Stimulated activated CD8-positive, alpha-beta memory T cell treated with anti-CD3 and anti-CD28 coated beads, Interleukin-12 subunit alpha, Interleukin-12 subunit beta, amount 100 ng/mL, for 1 hour (primary cell): ENCODE data around the gene GOPC.
"Not testable (repeated sequence)": the region's sequence is repeated elsewhere in the genome, so short reads cannot be mapped to it uniquely, and the experiment has no call there.

Experiments used
- DNase-seq: peaks from one replicate; pipeline ENCODE4 v3.0.0-alpha.2; 2020; ENCODE audit warnings: low read depth

Gene GOPC

GRCh38 chr6:117602151-117602898 is at the start of gene GOPC:
TSS of gene GOPC (minus strand) at chr6:117602511. CDS start at chr6:117602288, 223 bp downstream.
- DNase-seq: peak; percentile 85

- DNase-seq: not testable (repeated sequence)
Observed at GRCh38 chr6:117651984-117652383, 49.7 kb upstream of the GOPC start.

DNA sequence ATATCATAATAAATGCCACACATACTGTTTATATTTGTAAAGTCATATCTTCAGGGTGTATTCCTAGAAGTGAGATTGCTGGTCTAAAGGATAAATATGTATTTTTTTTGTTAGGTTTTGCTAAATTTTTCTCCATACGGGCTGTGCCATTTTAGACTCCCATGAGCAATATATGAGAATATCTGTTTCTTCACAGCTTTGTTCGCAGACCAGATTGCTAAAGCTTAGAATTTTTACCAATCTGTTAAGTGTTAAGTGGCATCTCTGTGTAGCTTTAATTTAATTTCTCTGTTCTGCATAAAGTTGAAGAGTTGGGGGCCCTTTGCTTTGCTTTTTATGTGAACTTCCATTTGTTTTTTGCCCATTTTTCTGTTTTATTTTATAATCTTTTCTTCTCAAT is 40.7 kb upstream of the GOPC start:
- no peak for DNase-seq

DNA sequence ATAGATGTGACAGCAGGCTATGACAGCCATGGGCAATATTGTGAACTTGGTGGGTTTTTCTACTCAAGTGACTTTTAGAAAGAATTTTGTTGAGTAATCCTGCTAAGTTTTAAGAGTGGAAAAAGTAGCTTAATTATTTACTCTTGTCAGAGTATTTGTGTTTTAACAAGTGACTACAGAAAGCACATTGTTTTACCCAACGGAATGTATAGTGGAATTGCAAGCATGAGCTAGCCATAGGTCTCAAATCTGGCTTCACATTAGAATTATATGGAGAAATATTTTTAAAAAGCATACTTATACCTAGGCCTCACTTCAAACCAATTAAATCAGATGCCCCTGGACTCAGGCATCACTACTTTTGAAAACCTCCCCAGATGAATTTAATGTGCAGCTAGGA is 35.5 kb upstream of the GOPC start:
- no peak for DNase-seq

DNA sequence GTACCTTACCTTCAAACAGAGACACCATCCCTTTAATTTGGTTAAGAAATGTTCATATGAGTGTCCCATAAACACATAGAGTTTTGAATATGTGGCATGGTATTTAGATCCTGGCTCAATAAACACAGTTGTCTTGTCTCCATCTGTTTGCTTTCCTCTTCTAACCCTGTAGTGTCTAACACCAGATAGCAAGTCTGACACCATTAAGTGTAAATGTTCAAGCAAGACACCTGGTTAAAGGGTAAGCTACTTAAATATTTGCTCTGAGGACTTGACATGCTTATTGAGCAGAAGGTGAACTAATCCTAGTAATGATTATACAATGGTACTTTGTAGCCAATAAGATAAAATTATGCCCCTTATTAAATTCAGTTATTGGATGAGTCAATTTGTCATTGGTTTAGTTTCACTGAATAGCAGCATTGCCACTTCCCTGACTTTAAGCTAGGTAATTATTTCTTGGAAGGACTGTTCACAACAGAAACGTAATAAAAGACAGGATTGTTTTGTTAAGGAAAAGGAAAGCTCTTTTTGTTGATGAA is 26.9 kb upstream of the GOPC start:
- DNase-seq: no peak

DNA sequence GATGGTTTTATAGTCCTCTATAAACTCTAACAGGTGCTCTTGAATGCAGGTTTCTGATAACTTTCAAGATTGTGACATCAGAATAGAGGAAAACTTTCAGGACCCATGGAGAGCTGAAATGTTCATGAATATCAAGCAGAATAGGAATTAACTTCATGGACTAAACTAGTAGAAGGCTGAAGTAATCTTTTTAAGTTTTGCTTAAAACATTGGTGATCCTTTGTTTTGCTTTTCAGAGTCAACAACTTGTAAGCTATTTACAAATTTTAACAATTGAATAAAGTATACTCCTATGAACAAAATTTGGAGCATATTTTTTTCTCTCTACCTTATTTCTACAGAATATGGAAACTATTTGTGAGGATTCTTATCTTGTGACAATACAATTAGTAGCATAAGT is 25.2 kb upstream of the GOPC start:
- DNase-seq: no peak

DNA sequence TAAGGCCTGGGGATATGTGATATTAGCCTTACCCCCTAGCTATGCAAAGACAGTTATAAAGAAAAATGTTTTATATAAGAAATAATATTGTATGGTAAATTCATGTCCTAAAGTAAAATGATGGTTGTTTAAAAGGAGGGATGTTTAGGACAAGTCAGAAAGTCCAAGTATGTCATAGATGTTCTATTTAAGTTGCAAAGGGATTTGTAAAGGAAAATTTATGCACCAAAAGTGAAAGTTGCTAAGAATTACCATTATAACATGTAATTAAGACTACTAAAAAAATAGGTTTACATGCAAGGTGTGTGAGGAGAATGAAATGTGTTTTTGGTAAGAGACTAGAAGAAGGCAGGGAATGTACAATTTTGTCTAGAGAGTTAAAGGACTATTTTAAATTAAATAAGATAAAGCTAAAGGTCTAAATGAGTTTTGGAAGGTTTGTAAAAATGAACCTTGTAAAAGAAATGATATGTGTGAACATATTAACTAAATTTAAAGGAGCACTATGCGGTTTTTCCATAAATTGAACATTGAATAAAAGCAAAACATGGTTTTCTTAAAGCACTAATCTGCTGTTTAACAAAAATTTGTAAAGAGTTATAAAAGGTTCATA is 22.7 kb upstream of the GOPC start:
- no peak for DNase-seq

DNA sequence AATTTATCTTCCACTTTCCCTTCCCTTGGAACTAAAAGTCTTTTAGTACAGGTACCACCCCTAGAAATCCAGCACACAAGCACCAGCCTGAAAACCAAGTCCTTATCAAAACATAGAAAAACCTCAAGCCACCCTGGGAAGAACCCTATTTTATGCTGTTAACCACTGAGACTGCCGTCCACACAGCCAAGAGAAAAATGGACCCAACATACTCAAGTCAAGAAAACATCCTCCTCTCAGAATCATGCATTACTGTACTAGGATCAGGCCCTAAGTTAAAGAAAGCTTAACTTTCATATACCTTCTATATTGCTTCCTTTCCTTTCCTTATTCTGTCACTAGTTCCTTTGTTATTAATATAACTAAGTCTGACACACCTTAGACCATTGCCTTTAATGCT is 16.9 kb upstream of the GOPC start:
- no peak for DNase-seq

- peak; percentile 2 for DNase-seq
Observed at GRCh38 chr6:117617210-117618035, 15.1 kb upstream of the GOPC start.

DNA sequence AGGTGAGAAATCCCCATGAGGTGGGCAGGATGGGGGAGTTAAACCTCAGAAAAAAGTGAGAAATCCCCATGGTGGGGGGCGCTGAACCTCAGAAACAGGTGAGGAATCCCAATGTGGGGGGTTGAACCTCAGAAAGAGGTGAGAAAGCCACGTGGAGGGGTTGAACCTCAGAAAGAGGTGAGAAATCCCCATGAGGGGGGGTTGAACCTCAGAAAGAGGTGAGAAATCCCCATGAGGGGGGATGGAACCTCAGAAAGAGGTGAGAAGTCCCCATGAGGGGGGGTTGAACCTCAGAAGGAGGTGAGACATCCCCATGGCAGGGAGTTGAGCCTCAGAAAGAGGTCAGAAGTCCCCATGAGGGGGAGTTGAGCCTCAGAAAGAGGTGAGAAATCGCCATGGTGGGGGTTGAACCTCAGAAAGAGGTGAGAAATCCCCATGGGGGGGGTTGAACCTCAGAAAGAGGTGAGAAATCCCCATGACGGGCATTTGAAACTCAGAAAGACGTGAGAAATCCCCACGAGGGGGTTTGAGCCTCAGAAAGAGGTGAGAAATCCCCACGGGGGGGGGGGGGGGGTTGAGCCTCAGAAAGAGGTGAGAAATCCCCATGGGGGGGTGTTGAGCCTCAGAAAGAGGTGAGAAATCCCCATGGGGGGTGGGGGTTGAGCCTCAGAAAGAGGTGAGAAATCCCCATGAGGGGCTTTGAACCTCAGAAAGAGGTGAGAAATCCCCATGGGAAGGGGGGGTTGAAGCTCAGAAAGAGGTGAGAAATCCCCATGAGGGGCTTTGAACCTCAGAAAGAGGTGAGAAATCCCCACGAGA is 14.3 kb upstream of the GOPC start:
- DNase-seq: peak; percentile 16

DNA sequence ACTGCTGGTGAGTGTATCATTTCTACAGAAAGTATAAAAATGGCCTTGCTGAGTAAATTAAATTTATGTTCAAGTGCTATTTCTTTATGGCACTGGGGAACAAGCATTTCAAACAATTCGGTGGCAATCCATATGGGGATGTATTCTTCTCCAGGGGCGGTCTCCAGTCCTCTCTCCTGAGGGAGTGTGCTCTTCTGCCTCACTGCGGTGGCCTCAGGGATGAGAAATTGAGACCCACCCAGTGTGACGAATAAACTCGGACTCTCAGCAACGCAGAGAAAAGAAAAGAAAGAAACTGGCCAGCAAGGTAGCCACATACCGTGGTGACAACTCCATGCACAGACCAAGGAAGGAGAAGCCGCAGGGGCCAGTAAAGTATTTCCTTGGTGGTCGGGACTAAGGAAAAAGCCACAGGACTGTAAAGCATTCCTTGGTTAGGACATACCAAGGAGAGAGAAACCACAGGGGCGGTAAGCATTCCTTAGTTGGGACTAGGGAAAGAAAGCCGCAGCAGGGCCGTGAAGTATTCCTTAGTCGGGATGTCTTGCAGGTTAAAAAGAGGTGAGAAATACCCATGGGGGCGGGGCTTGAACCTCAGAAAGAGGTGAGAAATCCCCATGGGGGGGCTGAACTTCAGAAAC is 13.6 kb upstream of the GOPC start:
- no peak for DNase-seq

DNA sequence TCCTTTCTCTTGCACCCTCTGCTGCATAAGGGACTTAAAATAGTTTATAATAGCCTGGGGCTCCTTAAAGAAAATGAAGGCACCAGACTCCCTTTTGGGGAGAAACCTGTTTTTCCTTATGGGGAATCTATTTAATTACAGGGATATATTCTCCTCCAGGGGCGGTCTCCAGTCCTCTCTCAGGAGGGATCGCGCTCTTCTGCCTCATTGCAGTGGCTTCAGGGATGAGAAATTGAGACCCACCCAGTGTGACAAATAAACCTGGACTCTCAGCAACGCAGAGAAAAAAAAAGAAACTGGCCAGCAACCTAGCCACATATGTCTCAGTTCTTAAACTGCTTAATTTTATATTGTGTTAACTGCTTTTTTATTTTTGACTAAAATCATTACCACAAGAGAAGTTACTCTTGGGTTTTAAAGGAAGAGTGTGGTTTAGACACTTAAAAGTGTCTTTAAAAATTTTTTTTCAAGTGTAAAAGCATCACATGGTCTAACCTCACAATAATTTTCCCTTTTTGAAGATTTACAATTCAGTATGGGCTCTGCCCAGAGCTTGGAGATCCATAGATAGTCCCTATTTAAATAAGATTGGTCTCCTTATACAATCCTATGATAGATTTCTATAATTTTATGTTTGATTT is 11.7 kb upstream of the GOPC start:
- DNase-seq: no peak

- DNase-seq: no peak
Observed at GRCh38 chr6:117607511-117607910, 5.2 kb upstream of the GOPC start.

- peak; percentile 27 for DNase-seq
Observed at GRCh38 chr6:117605169-117605826, 3.0 kb upstream of the GOPC start.

DNA sequence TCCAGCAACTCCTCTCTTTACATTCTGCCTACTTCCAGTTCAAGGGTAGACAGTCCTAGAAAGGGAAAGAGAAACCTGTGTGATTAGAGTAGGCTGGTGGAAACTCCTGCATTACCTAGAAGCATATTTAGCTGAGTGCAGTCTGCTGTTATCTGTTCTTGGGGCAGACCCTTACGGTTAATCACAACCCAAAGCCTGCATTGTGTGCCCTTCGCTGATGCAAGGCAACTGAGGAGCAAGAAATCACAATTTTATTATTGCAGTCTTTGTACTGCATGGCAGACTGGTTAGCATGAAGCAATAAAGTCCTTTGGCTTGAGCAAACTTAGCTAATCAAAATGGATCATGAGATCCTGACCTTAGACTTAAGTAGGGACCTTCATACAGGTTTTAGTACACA is 1.5 kb upstream of the GOPC start:
- DNase-seq: no peak

GRCh38 chr6:117602899-117603588 is 733 bp upstream of the GOPC start:
- DNase-seq: no peak

- DNase-seq: no peak
Observed at GRCh38 chr6:117601811-117602150, 530 bp downstream of the GOPC start.

DNA sequence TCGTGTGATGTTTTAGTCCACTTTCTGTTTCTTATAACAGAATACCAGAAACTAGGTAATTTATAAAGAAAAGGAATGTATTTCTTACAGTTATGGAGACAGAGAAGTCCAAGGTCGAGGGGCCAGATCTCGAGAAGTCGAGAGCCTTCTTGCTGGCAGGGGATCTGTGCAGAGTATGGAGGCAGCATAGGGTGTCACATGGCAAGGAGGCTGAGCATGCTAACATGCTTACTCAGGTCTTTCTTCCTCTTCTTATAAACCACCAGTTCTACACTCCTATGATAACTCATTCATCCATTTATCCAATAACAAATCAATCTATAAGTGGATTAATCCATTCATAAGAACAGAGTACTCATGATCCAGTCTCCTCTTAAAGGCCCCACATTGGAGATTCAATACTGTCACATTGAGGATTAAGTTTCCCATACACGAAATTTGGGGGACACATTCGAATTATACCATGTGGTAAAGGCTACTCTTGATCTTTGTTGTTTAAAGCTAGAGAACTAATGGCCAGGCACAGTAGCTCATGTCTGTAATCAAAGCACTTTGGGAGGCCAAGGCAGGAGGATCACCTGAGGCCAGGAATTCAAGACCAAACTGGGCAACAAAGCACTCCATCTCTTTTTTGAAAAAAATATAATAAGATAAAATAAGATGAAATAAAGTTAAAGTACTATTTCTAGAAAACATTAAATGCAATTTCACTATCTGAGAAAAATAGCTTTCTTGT is 2.1 kb downstream of the GOPC start:
- DNase-seq: no peak

- no peak for DNase-seq
Observed at GRCh38 chr6:117597755-117598154, 4.6 kb downstream of the GOPC start.
